ENCODE results near the gene ITGBL1.
A peak's percentile ranks its signal among the peaks of the same experiment; 100 is the strongest.

Gene ITGBL1

DNA sequence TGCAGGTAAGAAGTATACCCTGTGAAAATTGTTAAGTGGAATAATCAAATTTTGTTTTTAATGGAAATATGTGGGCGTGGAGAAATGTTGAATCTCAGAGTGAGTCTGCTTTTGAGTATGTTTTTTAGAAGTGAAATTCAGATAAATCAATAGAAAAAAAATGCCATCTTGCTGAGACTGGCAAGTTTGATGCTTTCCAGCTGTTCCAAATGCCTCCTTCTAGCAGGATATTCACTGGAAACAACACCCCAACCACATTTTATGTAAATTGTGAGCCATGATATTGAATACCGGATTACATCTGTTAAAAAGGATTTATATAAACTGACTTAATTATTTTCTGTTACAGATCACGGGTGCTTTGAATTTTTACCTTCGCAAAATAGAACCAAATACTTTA is 115.4 kb downstream of the ITGBL1 start:
- no peak for DNase-seq (ENCODE audit: low spot score)

- no peak for DNase-seq (ENCODE audit: low spot score)
Observed at GRCh38 chr13:101569807-101570206, 117.3 kb downstream of the ITGBL1 start.

GRCh38 chr13:101570410-101570809 is 117.9 kb downstream of the ITGBL1 start:
- DNase-seq (ENCODE audit: low spot score), result no peak

GRCh38 chr13:101572456-101572855 is 120.0 kb downstream of the ITGBL1 start:
- no peak for DNase-seq (ENCODE audit: low spot score)

- DNase-seq (ENCODE audit: low spot score), result no peak
Observed at GRCh38 chr13:101575581-101575980, 123.1 kb downstream of the ITGBL1 start.

- DNase-seq (ENCODE audit: low spot score), result no peak
Observed at GRCh38 chr13:101576455-101576854, 124.0 kb downstream of the ITGBL1 start.

- DNase-seq (ENCODE audit: low spot score), result no peak
Observed at GRCh38 chr13:101576977-101577376, 124.5 kb downstream of the ITGBL1 start.

- DNase-seq (ENCODE audit: low spot score), result no peak
Observed at GRCh38 chr13:101579281-101579802, 126.9 kb downstream of the ITGBL1 start.

DNA sequence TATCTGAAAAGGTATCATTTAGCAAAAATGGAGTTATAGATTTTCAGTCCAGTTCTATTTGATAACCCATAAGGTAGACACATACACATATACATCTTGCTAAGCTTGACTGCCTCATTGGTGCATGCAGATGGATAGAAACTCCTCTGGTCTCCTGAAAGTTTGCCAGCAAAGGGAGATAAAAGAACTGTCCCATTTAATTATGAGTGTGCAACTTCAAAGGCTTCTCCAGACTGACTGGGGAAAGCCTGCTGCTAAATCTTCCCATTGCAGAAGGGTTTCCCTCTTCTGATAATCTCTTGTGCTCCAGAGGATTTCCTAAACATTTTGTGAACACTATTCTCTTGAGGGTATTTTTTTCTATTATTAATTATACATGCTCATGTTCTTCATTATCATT is 131.9 kb downstream of the ITGBL1 start:
- DNase-seq (ENCODE audit: low spot score), result no peak

- DNase-seq (ENCODE audit: low spot score), result no peak
Observed at GRCh38 chr13:101590479-101590878, 138.0 kb downstream of the ITGBL1 start.

GRCh38 chr13:101594936-101595335 is 142.5 kb downstream of the ITGBL1 start:
- DNase-seq (ENCODE audit: low spot score), result no peak

- no peak for DNase-seq (ENCODE audit: low spot score)
Observed at GRCh38 chr13:101596803-101597202, 144.3 kb downstream of the ITGBL1 start.

DNA sequence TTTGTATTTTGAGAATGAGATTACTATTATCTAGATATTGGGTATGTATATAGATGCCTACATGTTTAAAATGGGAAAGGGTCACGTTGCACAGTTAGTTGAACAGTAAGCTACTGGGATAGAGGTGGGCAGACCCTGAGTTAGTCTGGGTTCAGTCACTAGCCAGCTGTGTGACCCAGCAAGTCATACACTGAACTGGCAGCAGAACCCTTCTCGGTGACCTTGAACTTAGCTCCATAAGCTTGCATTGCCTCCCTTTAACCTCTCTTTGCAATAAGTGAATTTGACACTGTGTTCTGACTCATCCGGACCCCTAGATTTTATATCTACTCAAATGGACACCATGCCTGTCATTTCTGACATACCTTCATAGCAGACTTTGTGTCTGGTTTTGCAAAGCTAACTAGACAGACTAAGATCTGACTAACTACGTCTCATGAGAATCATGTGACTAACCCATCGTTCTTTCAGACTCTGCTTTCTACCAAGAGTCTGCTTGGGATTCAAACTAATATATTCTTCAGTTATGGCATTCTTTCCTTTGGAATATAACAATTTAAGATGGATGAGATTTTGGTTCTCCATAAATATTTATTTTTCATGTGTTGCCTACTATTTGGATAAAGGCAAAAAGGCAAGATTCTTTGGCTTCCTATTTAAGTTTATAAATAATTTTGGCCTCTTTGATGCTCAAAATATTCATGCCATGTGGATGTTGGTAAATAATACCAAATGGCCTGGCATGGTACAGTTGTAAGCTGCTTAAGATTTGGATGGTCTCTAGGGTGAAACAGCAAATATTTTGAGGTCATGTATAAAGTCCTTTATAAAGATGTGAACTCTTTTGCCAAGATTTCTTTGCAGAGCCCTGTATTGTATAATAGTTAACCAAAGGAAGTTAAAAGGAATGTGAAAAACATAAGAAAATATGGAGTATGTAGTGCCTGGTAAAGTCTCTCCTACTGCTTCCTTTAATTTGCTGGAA is 159.3 kb downstream of the ITGBL1 start:
- DNase-seq (ENCODE audit: low spot score), result no peak

- no peak for DNase-seq (ENCODE audit: low spot score)
Observed at GRCh38 chr13:101612735-101613134, 160.3 kb downstream of the ITGBL1 start.

GRCh38 chr13:101614491-101614890 is 162.0 kb downstream of the ITGBL1 start:
- DNase-seq (ENCODE audit: low spot score), result peak; percentile 25

GRCh38 chr13:101618440-101619187 is 166.1 kb downstream of the ITGBL1 start:
- DNase-seq (ENCODE audit: low spot score), result no peak

GRCh38 chr13:101621099-101621498 is 168.6 kb downstream of the ITGBL1 start:
- no peak for DNase-seq (ENCODE audit: low spot score)

GRCh38 chr13:101623470-101624209 is 171.2 kb downstream of the ITGBL1 start:
- DNase-seq (ENCODE audit: low spot score), result no peak

DNA sequence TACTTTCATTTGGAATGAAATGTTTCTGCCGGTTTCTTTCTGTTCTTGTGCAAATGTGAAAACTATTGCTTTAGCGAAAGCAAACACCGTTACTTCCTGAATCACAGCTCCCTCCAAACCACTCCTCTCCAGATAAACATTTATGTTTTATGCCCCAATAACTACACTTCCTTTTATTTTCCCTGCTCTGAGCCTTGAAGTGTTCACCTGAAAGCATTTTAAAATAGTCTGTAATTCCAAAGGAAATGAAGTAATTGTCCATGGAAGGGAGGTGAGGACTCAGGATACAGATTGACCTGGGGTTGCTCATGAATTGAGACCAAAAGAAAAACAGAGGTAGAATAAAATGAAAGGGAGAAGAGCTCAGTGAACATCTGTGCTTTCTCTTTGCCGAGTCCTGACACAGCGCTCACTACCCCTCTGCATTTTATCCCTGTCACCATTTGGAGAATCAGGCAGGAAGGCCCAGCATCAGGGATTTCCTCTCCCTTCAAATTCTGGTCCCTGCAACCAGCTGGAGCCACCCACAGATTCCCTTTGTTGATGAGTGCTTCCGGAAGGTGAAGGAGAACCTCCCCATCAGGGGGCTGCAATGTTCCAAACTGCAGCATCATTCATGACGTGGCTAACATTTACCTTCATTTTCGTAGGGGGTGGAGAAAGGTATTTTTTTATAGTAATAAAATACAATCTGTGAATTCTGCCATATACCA is 171.9 kb downstream of the ITGBL1 start:
- no peak for DNase-seq (ENCODE audit: low spot score)

DNA sequence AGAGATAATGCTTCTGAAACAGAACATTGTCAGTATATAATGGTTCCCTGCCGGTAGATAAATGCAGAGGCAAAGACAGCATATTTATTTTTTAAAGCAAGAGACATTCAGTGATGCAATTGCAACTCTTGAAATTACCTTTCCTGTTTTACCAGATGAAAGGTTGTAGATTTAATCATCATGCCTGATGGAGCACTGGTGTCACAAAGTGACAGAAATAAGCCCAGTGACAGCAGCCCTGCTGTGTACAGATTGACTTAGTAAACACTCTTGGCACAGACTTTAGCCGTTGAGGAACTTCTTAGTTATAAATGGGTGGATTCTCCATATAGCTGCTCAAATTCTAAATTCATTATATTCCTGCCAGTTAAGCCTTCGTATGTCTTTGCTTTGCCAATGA is 172.5 kb downstream of the ITGBL1 start:
- no peak for DNase-seq (ENCODE audit: low spot score)

GRCh38 chr13:101626925-101627555 is 174.6 kb downstream of the ITGBL1 start:
- DNase-seq (ENCODE audit: low spot score), result no peak

All from cerebellar cortex (tissue), 1 donor.